Stimulated activated CD8-positive, alpha-beta memory T cell treated with anti-CD3 and anti-CD28 coated beads, Interleukin-4, amount 100 ng/mL, for 4 hours (primary cell): ENCODE results near the gene RRAGD.
"Not testable (repeated sequence)": the region's sequence is repeated elsewhere in the genome, so short reads cannot be mapped to it uniquely, and the experiment has no call there.

Experiments
- DNase-seq, 2 donors: peaks; one replicate each; pipeline ENCODE4 v3.0.0-alpha.2; 2020; ENCODE audit warnings: low read depth in 2 of 2, low spot score in 1 of 2

RRAGD gene

DNA sequence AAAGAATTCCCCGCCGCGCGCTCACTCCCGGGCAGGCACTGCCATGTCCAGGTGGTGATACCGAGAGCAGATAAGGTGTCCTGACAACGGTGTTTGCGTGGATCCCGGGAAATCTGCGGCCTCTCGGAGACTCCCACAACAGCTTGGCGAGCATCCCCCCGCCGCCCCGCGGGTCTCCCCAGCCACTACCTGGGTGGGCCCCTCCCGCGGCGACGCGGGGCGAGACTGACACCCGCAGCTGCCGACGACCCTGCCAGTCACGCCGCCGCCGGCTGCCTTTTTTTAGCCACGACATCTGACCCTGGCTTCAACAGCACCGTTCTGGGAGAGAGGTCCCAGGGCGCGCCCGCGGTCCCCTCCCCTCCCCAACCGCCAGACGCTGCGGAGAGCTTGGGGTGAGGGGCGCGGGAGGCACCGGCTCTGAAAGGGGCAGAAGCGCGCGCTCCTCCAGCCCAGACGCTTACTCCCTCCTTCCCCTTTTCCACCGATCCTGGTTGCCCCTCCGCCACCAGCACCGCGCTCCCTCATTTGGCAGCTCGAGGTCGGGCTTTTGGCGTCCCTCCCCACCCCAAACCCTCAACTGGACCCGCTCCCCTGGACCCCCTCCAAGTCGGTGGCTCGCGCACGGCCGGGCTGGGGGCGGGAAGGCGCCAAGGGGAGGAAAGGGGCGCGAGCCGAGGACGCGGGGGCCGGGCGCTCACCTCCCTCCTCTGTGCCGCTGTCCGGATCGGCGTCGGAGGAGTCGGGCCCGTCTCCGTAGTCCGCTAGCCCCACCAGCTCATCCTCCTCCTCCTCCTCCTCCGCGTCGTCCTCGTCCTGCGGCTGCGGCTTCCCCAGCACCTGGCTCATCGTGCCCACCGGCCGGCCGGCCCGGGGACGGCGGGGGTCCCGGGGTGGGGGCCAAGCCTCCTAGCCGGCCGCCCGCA lies 665 bp downstream of the RRAGD start:
- DNase-seq: no peak

DNA sequence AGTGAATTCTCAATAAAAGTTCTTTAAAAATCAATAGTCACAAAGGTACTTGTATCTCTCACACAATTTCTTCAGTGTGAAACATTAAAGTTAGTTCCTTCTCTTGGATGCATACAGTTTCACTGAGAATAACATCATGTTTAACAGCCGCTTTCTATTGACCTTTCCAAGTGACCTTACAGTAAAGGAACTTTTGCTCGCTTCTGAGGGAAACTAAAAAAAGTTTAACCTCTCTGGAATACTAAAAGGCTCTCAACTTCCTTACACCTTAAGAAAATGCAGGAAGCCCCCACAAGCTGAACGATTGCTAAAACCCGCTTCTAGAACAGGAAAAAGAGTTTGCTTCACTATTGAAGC lies 1.3 kb downstream of the RRAGD start:
- no peak for DNase-seq

DNA sequence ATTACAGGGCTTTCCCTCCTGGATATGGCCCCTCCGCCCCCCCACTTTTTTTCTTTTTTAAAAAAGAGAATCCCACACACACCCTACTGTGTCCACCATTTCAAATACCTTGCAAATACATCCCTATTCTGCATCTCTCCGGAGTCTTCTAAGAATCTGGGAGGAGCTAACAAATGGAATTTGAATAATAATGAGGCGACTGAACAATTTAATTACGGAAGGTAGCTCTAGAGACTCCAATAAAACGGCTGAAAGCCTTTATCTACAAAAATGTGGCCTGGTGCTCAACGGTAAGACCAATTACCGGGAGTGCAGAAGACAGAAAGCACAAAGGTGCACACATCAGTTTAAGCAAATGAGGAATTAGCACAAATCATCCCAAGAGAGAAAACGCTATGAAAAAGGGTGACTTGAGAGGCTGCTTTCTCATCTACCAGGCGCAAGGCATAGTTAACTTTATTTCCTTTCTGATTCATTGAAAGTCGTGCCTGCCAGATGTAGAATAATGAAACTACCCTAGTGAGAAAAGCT lies 1.8 kb downstream of the RRAGD start:
- no peak for DNase-seq

DNA sequence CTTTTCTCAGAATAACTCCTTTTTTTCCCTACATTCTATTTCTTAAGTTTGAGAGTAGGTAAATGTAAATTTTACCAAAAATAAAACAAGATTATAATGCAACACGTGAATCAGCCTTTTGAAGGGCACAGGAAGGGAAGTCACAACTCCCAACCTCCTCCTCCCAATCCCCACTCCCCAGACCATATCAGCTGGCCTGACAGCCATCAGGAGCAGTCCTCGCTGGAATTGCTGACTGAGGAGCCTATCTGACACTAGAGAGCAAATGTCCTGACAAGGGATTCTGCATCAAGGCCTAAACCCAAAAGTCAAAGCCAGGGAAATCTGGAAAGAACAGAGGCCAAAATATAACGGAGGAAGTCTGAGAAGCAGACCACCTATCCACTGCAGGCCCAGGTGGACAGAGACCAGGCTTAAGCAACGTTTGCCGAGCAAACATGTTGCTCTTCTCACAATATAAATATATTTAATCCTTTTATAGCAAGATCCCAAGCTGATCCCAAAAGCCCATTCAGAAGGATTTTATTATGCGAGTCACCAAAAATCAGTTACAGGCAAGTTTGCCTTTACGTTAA lies 2.5 kb downstream of the RRAGD start:
- DNase-seq: no peak

DNA sequence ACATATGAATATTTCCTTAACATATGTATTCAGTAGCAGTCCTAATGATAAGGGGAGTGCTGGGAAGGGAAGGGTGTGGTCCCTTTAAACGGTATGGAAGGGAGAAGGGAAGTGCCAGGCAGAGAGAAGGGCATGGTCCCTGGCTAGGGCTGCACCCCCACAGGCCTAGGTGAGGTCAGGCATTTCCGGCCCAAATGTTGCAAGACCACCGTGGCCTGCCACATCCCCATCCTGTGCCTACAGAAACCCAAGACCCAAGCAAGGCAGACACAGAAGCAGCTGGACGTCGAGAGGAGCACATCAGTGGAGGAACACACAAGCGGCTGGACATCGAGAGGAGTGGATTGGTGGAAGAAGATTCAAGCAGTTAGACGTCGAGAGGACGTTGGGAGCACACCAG lies 5.9 kb downstream of the RRAGD start:
- no peak for DNase-seq

DNA sequence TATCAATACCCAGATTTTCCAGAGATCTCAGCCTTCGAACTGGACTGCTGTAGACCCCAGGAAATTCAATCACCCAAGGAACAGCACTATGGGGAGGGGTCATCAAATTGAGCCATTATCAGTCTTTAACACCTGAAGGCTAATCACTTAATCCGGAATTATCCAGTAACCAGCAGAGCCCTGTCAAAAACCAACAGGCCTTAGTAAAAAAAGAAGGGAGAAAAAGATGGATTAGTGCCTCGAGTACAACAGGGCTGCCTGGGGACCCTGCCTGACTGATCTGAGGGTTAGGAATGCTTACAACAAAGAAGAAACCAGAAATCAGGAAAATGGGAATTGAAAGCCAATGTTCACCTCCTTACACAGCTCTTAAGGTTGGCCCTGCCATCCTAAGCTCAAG lies 7.6 kb downstream of the RRAGD start:
- no peak for DNase-seq

DNA sequence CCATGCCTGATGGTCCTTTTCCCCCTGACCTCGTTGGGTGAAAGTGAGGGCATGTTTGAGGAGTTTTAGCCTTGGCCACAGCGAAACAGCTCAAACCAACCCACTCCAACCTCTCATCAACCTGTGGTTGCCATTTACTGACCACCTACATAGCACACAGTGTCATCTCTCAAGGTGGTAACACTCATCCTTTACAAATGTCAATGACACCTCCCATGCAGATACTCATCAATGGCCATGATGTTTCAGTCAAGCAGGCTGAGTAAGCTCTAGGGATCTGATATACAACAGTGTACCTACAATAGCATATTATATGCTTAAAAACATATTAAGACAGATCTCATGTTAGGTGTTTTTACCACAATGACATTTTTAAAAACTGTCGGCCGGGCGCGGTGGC lies 9.3 kb downstream of the RRAGD start:
- DNase-seq: no peak

DNA sequence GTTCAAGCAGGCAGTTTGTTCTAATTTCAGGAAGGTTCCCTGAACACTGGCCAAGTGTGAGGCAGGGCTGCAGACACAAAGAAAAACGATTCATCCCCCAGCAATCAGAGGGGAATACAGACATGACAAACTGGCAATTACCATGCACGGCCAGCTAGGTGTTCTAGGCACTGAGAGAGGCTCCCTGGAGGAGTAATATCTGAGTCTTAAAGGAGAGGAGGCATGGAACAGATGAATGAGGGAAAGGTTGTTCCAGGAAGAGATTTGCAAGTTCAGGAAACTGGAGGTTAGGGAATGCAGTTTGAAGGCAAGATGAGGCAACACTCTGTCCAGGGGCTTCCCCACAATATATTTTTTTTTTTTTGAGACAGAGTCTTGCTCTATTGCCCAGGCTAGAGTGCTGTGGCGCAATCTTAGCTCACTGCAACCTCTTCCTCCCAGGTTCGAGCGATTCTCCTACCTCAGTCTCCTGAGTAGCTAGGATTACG lies 11.1 kb downstream of the RRAGD start:
- DNase-seq: no peak

DNA sequence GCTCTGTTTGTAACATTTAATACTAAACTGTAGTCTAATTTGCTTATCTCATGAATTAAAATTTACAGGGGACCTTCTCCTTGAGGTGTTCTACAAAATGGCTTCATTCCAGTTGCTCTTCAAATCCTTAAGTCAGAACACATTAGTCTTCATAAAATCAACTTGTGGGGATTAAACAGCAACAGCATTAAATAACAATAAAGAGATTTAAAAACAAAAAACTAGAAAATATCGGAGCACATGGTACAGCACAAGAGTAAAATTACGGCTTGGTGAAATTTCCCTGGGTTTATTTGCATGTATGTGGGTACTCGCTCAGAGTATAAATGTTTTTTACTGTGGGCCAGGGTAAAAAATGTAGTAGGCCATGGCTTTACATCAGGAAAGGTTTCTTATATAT lies 12.0 kb downstream of the RRAGD start:
- no peak for DNase-seq

DNA sequence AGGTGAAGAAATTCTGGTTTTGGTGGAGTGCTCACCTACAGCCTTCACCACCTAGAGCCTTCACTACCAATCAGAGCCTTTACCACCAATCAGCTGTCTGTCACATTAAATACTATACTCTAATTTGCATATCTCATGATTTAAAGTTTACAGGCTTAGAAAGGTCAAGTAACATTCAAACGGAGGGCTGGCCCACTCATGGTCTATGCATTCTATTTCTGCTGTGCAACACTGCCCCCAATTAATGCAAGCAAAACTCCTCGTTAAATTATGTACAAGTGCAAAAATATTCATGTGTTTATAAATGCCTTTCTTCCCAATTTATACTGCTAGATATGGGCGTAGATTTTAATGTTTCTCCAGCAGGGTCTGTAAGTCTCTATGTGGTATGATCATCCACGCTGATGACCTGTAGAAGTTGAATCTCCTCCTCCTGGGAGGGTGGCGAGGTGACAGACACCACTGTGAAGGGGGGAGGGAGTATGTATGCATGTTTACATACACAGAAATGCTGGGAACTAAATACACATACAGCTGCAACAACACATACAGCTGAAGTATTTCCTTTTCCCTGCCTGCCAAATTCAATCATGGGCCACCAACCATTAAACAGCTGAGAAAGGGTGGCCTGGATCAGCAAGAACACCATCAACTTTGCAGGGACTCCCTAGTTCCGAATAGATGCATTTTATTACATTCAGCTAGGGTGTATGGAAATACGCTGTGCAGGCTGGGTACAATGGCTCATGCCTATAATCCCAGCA lies 13.1 kb downstream of the RRAGD start:
- DNase-seq: no peak

DNA sequence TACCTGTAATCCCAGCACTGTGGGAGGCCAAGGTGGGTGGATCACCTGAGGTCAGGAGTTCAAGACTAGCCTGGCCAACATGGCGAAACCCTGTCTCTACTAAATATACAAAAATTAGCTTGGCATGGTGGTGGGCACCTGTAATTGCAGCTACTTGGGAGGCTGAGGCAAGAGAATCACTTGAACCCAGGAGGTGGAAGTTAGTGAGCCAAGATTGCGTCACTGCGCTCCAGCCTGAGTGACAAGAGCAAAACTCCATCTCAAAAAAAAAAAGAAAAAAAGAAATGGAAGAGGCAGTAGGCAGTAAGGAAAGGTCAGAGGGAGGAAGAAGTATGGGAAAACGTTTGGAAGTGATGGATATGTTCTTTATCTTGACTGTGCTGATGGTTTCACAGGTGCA lies 14.2 kb downstream of the RRAGD start:
- DNase-seq: not testable (repeated sequence)

DNA sequence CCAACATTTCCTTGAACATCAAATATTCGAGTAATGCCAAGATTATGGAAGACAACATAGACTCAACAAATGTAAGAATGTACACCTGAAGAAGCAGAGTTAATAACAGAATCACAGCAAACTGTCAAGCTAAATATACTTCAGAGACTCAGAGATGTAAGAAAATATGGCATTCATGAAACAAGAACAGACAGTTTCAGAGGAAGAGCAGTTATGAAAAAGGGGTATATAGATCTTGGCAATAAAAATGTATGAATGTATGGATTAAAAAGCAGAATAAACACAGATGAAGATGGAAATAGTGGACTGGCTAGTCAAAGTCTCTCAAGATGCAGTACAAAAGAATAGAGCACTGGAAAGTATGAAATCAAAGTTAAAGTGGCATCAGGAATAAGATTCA lies 18.4 kb downstream of the RRAGD start:
- no peak for DNase-seq

DNA sequence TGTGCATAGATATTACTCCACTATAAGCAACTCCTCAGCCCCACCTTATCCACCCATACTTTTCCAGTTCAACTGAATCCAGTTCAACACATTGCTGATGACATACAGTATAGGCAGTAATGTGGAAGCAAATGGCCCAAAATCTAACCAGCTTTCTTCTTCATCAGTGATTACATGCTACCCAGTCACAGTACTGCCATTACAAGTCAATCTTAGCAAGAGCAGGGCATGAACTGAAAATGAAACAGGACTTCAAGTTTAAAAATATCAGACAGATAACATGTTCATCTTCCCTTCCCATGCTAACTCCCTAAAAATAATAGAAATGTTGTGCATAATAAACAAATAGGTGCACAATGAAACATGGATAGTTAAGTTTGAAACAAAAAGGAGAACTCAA lies 19.2 kb downstream of the RRAGD start:
- no peak for DNase-seq

DNA sequence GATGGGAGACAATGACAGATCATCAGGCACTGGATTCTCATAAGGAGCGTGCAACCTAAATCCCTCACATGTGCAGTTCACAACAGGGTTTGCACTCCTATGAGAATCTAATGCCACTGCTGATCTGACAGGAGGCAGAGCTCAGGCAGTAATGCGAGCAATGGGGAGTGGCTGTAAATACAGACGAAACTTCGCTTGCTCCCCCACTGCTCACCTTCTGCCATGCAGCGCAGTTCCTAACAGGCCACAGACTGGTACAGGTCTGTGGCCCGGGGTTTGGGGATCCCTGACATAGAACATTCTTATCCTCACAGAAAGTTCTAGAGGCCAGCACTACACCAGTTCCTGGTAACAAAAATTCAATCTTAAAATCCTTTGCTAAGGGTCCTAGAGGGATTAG lies 23.2 kb downstream of the RRAGD start:
- DNase-seq: no peak

DNA sequence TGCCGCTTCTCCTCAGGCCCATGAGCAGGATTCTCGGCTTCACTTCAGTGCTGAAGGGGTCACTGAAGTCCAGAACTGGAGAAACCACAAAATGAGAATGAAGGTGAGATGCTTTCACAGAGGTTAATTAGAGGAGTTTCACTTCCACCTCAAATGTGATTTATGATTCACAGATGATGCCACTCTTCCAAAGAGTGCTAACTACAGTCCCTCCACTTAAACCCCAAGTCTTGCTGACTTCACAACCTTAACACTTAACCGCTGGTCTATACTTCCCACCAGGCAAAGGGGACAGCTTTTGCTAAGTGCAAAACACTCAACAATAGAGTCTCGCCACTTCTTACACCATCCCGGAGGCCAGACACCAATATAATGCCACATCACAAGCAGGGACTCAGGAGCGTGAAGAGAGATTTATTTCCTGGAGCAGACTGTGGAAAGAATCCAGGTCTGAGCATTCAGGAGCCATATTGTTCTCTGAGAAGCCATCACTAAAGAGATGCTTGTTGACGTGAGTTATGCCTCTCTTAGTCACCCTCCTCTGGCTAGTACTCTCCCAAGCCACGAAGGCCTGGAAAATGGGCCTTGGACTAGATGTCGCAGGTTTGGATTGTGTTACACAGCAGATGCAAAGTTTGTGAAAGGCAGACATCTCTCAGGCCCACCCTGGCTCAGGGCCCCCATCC lies 24.4 kb downstream of the RRAGD start:
- DNase-seq: no peak

DNA sequence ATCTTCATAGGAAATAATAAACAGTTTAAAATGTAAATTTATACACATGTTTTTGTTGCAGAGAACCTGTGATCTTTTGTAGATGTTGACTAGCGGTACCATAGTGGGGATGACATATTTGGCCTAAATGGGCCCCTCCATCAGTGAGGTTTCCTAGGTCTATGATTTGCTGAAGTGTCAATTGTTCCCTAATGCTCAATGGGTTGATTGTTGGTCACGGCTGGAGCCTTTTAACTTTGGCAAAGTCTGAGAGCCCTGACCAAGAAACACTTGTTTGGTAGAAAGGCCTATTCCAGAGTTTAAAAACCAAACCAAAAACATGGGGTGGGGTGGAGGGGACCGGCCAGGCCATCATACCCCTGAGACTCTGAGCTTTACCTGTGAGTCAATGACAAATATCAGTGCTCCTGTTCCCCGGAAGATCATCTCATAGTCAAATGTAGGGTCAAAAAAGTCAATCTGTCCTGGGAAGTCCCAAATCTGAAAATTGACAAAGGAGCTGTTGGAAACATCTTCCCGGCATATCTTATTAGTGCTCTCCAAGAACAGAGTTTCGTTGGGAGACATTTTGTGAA lies 25.1 kb downstream of the RRAGD start:
- no peak for DNase-seq

DNA sequence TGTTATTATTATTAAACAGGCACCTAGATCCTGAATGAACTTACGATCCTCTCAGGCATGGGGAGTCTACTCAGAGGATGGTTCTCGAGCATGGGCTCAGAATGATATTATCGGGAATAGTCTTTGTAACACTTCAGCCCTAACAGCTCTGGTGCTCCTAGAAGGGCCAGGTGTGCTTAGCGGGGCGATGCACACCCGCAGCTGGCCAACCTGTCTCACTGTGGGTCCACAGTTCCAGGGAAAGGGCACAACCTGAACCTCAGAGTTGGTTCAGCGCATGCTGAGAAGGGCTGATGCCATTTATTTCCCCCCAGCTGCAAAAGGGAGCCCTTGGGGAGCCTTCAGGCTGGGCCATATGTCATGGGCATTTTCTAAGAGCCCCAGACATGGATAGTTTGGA lies 26.2 kb downstream of the RRAGD start:
- DNase-seq: no peak

DNA sequence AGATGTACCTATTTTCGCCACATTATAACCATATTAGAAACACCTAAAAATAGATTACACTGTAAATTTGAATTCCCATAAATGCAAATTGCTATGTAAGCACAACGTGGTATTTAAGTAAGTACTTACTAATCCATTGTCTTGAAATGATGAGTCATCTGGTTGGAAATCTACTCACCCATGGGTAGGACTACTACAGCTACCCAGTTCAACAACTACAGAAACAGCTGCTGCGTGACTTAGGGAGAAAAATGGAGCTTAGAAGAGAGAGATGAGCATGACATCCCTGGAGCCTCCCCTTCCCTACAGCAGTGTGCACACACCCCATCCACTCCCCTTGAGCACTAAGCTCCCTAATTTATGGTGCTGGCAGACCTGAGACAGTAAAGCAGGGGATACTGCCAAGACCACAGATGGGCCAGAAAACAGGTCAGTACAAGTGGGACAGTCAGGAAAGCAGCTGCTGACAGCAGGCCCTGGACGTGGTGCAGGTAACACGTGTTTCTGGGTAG lies 26.9 kb downstream of the RRAGD start:
- DNase-seq: no peak

DNA sequence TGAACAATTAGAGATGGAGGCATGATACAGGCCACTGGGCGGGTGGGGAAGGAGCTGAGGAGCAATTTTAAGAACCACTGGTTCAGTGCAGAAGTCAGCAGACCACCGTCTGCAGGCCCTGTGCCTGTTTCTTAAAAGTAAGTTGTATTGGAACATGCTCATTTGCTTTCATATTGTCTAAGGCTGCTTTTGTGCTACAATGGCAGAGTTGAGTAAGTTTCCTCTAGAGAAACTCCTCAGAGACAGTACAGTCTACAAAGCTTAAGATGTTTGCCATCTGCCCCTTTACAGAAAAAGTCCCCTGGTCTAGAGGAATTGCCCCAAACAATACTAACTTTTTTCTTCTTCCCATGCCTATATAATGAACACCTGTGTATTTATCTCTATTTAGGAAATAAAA lies 31.0 kb downstream of the RRAGD start:
- DNase-seq: no peak

DNA sequence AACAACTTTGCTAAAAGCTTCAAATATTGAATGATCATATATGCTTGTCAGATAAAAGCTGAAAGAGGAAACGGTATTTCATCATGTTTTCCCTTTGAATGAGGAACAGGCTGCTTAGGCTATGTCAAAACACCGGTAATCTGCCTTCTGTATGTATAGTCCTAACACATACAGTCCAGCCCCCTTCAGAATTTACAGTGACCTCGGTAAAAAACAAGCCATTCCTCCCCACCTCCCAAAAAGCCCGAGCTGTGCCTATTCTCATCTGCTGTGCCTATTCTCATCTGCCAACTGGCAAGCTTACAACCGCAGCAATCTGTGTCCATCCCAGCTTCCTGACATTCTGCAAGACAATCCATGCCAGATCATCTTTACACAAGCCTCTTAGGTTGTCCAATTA lies 32.8 kb downstream of the RRAGD start:
- DNase-seq: no peak

DNA sequence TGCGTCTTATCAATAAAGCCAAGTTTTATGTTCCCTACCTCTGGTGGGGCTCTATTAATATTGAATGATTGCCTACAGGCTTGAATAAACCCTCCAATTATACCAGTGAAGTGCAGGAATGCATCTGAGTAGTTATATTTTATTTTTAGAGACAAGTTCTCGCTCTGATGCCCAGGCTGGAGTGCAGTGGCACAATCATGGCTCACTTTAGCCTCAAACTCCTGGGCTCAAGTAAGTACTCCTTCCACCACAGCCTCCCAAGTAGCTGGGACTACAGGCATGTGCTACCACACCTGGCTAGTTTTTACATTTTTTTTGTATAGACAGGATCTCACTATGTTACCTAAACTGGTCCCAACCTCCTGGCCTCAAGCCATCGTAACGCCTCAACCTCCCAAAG lies 33.4 kb downstream of the RRAGD start:
- DNase-seq: no peak
